Measurements from ENCODE around the gene PTBP3. TPM values are rescaled to one million over a fixed set of nuclear protein-coding genes. Genes with fewer than 3 reads are reported as not detected.

PTBP3 gene
- 100 to 1,000 TPM in 1 of 4 donors, 10 to 100 TPM in 3; 52.1 to 126 (median 71.0) TPM for total RNA-seq

GRCh38 chr9:112332977-112333638 is at the start of gene PTBP3:
TSS of gene PTBP3 (minus strand) at chr9:112333619. CDS start at chr9:112297865, 35,754 bp downstream.
- Histone ChIP-seq H3K27ac (peak within 1 kb of the TSS; percentile 99 to 100 (median 100)), H3K27me3 (no peaks in the 10 kb centered on the region), H3K4me3 (peak within 1 kb of the TSS; percentile 84 to 96 (median 90)), H3K36me3 (no peaks in the 10 kb centered on the region), H3K9me3 (no peaks in the 10 kb centered on the region), H3K4me1 (peaks cover 0 to 19% (median 8%) of the 10 kb centered on the region in 4 donors)
- peak; percentile 74 to 92 (median 92) for DNase-seq
- TF ChIP-seq CTCF (IDR thresholded peaks at IDR 0.05) (peak in 1 of 6 experiments; percentile 3), POLR2A (IDR thresholded peaks at IDR 0.05) (peak; percentile 89 to 93)

GRCh38 chr9:112382501-112383364 is 49.3 kb upstream of the PTBP3 start:
- Histone ChIP-seq H3K9me3 (no peaks in the 10 kb centered on the region), H3K4me3 (no peak overlapping the region), H3K4me1 (peaks cover 0 to 15% (median 2%) of the 10 kb centered on the region in 4 donors), H3K36me3 (no peaks in the 10 kb centered on the region), H3K27me3 (no peaks in the 10 kb centered on the region), H3K27ac (no peak overlapping the region)
- no peak for TF ChIP-seq CTCF (IDR thresholded peaks at IDR 0.05)
- TF ChIP-seq POLR2A (IDR thresholded peaks at IDR 0.05), result no peak
- DNase-seq, result no peak

- H3K27ac ChIP-seq, result no peak overlapping the region
- no peak for DNase-seq
- no peaks in the 10 kb centered on the region for H3K9me3 ChIP-seq
- no peak for TF ChIP-seq POLR2A (IDR thresholded peaks at IDR 0.05)
- TF ChIP-seq CTCF (IDR thresholded peaks at IDR 0.05), result no peak
- H3K27me3 ChIP-seq, result no peaks in the 10 kb centered on the region
- no peak overlapping the region for H3K4me3 ChIP-seq
- peaks cover 0 to 22% (median 6%) of the 10 kb centered on the region in 4 donors for H3K4me1 ChIP-seq
- H3K36me3 ChIP-seq, result no peaks in the 10 kb centered on the region
Observed at GRCh38 chr9:112382066-112382465, 48.6 kb upstream of the PTBP3 start.

- H3K4me3 ChIP-seq, result peak overlapping the region; percentile 64 to 91 (median 78)
- no peaks in the 10 kb centered on the region for H3K36me3 ChIP-seq
- no peaks in the 10 kb centered on the region for H3K9me3 ChIP-seq
- H3K27ac ChIP-seq, result peak overlapping the region in 3 of 4 donors; percentile 87 to 97 (median 97)
- H3K4me1 ChIP-seq, result peaks cover 0 to 22% (median 6%) of the 10 kb centered on the region in 4 donors
- H3K27me3 ChIP-seq, result no peaks in the 10 kb centered on the region
- TF ChIP-seq POLR2A (IDR thresholded peaks at IDR 0.05), result no peak
- TF ChIP-seq CTCF (IDR thresholded peaks at IDR 0.05), result no peak
- DNase-seq, result no peak
Observed at GRCh38 chr9:112380825-112381221, 47.4 kb upstream of the PTBP3 start.

- no peaks in the 10 kb centered on the region for H3K27me3 ChIP-seq
- peaks cover 0 to 22% (median 6%) of the 10 kb centered on the region in 4 donors for H3K4me1 ChIP-seq
- DNase-seq, result peak in 2 of 3 donors; percentile 54 to 70
- no peaks in the 10 kb centered on the region for H3K36me3 ChIP-seq
- no peaks in the 10 kb centered on the region for H3K9me3 ChIP-seq
- peak within 1 kb of the TSS; percentile 64 to 91 (median 78) for H3K4me3 ChIP-seq
- H3K27ac ChIP-seq, result peak within 1 kb of the TSS; percentile 87 to 97 (median 97)
- TF ChIP-seq POLR2A (IDR thresholded peaks at IDR 0.05), result no peak
- TF ChIP-seq CTCF (IDR thresholded peaks at IDR 0.05), result no peak
Observed at GRCh38 chr9:112380102-112380824, 46.8 kb upstream of the PTBP3 start, which contains the start of gene HSDL2. TSS of gene HSDL2 (plus strand) at chr9:112380108. CDS start at chr9:112380164, 56 bp downstream.
